GM12878 (cell line): ENCODE measurements around the gene TDRD7. TPM values are rescaled to one million over a fixed set of nuclear protein-coding genes. Genes with fewer than 3 reads are reported as not detected.

Source experiments
- ATAC-seq: fragments of 200-7000 bp; cut with Tn5 transposase; 3 replicates; pipeline ENCODE4 v1.9.1; 2020; ENCODE audit warnings: mild to moderate bottlenecking, moderate library complexity
- BruUV-seq: library from RNA; stranded (reverse); fragments of 400-500 nt; replicated peaks from 2 replicates; lab custom pipeline; 2021; lab: Mats Ljungman, UMichigan
- CTCF ChIA-PET: fragments of 300-600 bp; sonication (Branson Sonifier 250); formaldehyde crosslinking; extraction: SDS; loops from one replicate; lab custom pipeline; 2021; ENCODE audit warnings: inconsistent platforms; lab: Yijun Ruan, JAX
- POLR2A ChIA-PET: fragments of 350-600 bp; formaldehyde crosslinking; extraction: SDS; loops from one replicate; lab custom pipeline; 2021; ENCODE audit warnings: inconsistent platforms; lab: Charles Lee
- RAD21 ChIA-PET: fragments of 300-600 bp; sonication (Branson Sonifier 250); formaldehyde crosslinking; loops from one replicate; lab custom pipeline; 2023; ENCODE audit warnings: antibody characterized with exemption; ENCODE audit not compliant: unreplicated experiment; lab: Charles Lee
- SMC1A ChIA-PET: fragments of 300-600 bp; sonication (Branson Sonifier 250); formaldehyde crosslinking; loops from one replicate; lab custom pipeline; 2023; ENCODE audit not compliant: unreplicated experiment, uncharacterized antibody; lab: Charles Lee
- DNase-seq: peaks from one replicate; pipeline ENCODE4 v3.0.0-alpha.2; 2011; ENCODE audit warnings: low read depth, low spot score
- FAIRE-seq: peaks from 3 replicates; lab custom pipeline; 2011; peaks lifted over from hg19 to GRCh38; lab: Jason Lieb, UNC
- H2AFZ ChIP-seq: 2 replicates; pipeline ENCODE4 v1.6.0; 2011; ENCODE audit warnings: low read depth, low read length, control low read depth; ENCODE audit not compliant: control insufficient read depth
- H3K27ac ChIP-seq: 2 replicates; pipeline ENCODE4 v1.5.1; 2011; ENCODE audit warnings: control low read depth; ENCODE audit not compliant: control insufficient read depth, insufficient read depth
- H3K27me3 ChIP-seq, 2 experiments: replicated peaks in 1 of 2; 2 replicates each; pipeline versions ENCODE4 v1.6.0 to v1.6.1; 2011; ENCODE audit warnings: low read length in 1 of 2; ENCODE audit not compliant: control insufficient read depth in 2 of 2, insufficient read depth in 2 of 2
- H3K36me3 ChIP-seq, 2 experiments: 2 replicates each; pipeline ENCODE4 v1.5.1; 2011; ENCODE audit warnings: low read length in 1 of 2; ENCODE audit not compliant: control insufficient read depth in 2 of 2, insufficient read depth in 2 of 2
- H3K4me1 ChIP-seq: 2 replicates; pipeline ENCODE4 v1.6.1; 2011; ENCODE audit warnings: mild to moderate bottlenecking, low read length, moderate library complexity, mixed read lengths; ENCODE audit not compliant: control insufficient read depth, insufficient read depth
- H3K4me2 ChIP-seq: 2 replicates; pipeline ENCODE4 v1.6.0; 2011; ENCODE audit warnings: control low read depth; ENCODE audit not compliant: control insufficient read depth, insufficient read depth
- H3K4me3 ChIP-seq: fragments of 200-600 bp; sonication (generic); 2 replicates; pipeline ENCODE4 v1.5.1; 2016
- H3K79me2 ChIP-seq: 2 replicates; pipeline ENCODE4 v1.6.0; 2011; ENCODE audit warnings: low read length; ENCODE audit not compliant: control insufficient read depth, insufficient read depth
- H3K9ac ChIP-seq: 2 replicates; pipeline ENCODE4 v1.8.0; 2011; ENCODE audit warnings: low read length, control low read depth, mixed read lengths; ENCODE audit not compliant: control insufficient read depth, insufficient read depth
- H3K9me3 ChIP-seq: replicated peaks from 3 replicates; pipeline ENCODE4 v1.5.1; 2011; ENCODE audit warnings: mild to moderate bottlenecking, low read length; ENCODE audit not compliant: control insufficient read depth, insufficient read depth
- H4K20me1 ChIP-seq: 2 replicates; pipeline ENCODE4 v1.6.0; 2011; ENCODE audit not compliant: control insufficient read depth, insufficient read depth
- WGBS: methylation state at CpG from one replicate; pipeline ENCODE4 v1.1.6; 2016; ENCODE audit warnings: low lambda C conversion rate; ENCODE audit not compliant: insufficient replicate concordance, insufficient coverage; ENCODE audit errors: missing lambda C conversion rate; 5-methylcytosine and 5-hydroxymethylcytosine counted together
- in situ Hi-C: fragments of 300-500 bp; cut with MboI; formaldehyde crosslinking; loops from 9 replicates; pipeline ENCODE4 v1.14.3; 2018; ENCODE audit warnings: mixed read lengths
- intact Hi-C: fragments of 100-400 bp; cut with micrococcal nuclease; formaldehyde crosslinking; loops from one replicate; pipeline ENCODE4 v1.14.2; 2022; ENCODE audit not compliant: unreplicated experiment
- polyA plus RNA-seq, 11 experiments: library from polyadenylated mRNA; depleted of rRNA in 4 of 11; unstranded in 6 of 11; stranded (reverse) in 5 of 11; fragments of >200 nt; fragmentation: Nextera tagmentation in 4 of 11; fragmentation: Illumina TruSeq in 1 of 11; extraction: Ambion mirVana in 4 of 11; extraction: Trizol in 1 of 11; gene quantifications; 1 replicate in 1 of 11; 2 replicates in 10 of 11; pipeline versions ENCODE4 v1.2.1 to v1.2.3, GENCODE V29; 2011 to 2016; ENCODE audit warnings: inconsistent platforms in 2 of 11, missing spikeins in 2 of 11, low read depth in 1 of 11
- total RNA-seq, 4 experiments: library from RNA; depleted of rRNA in 3 of 4; stranded (reverse); fragments of >200 nt in 3 of 4; fragmentation: Illumina TruSeq in 1 of 4; extraction: Trizol in 1 of 4; gene quantifications; 2 replicates each; pipeline versions ENCODE4 v1.2.1 to v1.2.3, GENCODE V29; 2013 to 2021
- TF ChIP-seq, protein P1 (sequence below): fragments of 450-650 bp; IDR thresholded peaks from 2 replicates; pipeline ENCODE4 v1.6.1; 2016; ENCODE audit warnings: mild to moderate bottlenecking
- TF ChIP-seq, protein P2 (sequence below): IDR thresholded peaks from 2 replicates; pipeline ENCODE4 v1.6.1; 2011; ENCODE audit warnings: low read depth, low read length, improper control_type of control experiment, borderline replicate concordance

Gene TDRD7
- total and polyA plus RNA-seq, 10 of the 15 experiments (the other 5 are each of a cell fraction or from before 2014, with no cell fraction given), result 5.7 to 26.4 (median 16.2) TPM

DNA sequence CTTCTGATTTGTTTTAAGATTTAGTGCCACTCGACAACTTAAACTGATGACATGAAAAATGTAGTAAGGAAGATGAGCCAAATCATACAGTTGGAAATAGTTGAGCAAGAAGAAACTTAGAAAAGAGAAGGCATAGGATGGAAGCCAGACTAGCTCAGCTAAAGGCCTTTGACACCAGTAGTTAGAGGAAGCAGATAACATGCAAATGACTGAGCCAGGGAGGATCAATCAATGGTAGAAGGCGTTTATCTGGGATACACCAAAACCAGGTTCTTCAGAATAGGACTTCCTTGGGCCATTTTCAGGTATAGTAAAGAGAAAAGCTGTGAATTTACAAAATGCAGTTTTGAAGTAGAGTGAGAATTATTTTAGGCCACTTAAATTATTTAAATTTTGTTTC lies 3.2 kb downstream of the TDRD7 start:
- SMC1A ChIA-PET, result interaction anchor here (1.0 to 5.3 kb wide), 11 partner anchors 14 to 200 kb away, joined by 3 to 31 read pairs (median 4); no protein-coding TSS in a partner anchor
- H3K9me3 ChIP-seq, result no peaks in the 10 kb centered on the region
- peaks cover 2% of the 10 kb centered on the region; the same call in 1 of the 2 replicates for H4K20me1 ChIP-seq
- peaks cover 15% of the 10 kb centered on the region for H3K79me2 ChIP-seq
- peaks cover 3% of the 10 kb centered on the region; the same call in 1 of the 2 replicates for H3K4me1 ChIP-seq
- BruUV-seq, result no TSS peak
- DNase-seq (no peak), ATAC-seq (no peak), FAIRE-seq (no peak)
- H3K27me3 ChIP-seq, result no peaks in the 10 kb centered on the region
- in situ Hi-C loops (no loop called here), intact Hi-C loops (no loop called here)
- H3K9ac ChIP-seq, result no peak overlapping the region
- H3K36me3 ChIP-seq, result no peaks in the 10 kb centered on the region
- POLR2A ChIA-PET, result interaction anchor here (0.8 to 2.1 kb wide), 3 partner anchors 29 to 201 kb away, joined by 3 to 5 read pairs (median 4); no protein-coding TSS in a partner anchor
- TF ChIP-seq, protein P1, sequence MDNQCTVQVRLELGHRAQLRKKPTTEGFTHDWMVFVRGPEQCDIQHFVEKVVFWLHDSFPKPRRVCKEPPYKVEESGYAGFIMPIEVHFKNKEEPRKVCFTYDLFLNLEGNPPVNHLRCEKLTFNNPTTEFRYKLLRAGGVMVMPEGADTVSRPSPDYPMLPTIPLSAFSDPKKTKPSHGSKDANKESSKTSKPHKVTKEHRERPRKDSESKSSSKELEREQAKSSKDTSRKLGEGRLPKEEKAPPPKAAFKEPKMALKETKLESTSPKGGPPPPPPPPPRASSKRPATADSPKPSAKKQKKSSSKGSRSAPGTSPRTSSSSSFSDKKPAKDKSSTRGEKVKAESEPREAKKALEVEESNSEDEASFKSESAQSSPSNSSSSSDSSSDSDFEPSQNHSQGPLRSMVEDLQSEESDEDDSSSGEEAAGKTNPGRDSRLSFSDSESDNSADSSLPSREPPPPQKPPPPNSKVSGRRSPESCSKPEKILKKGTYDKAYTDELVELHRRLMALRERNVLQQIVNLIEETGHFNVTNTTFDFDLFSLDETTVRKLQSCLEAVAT, result peak; percentile 90
- TF ChIP-seq, protein P2, sequence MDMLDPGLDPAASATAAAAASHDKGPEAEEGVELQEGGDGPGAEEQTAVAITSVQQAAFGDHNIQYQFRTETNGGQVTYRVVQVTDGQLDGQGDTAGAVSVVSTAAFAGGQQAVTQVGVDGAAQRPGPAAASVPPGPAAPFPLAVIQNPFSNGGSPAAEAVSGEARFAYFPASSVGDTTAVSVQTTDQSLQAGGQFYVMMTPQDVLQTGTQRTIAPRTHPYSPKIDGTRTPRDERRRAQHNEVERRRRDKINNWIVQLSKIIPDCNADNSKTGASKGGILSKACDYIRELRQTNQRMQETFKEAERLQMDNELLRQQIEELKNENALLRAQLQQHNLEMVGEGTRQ, result no peak
- TF ChIP-seq, all 136 proteins: peak for 1
- Histone ChIP-seq H3K4me2 (no peak overlapping the region; the same call in 1 of the 2 replicates), H2AFZ (no peak overlapping the region), H3K27ac (no peak overlapping the region), H3K4me3 (no peak overlapping the region)
- ChIA-PET CTCF (interaction anchor here (0.6 to 16.4 kb wide), 13 partner anchors 8 to 558 kb away, joined by 3 to 157 read pairs (median 5); partner anchors contain the start of genes NCBP1, TMOD1 and TSTD2), RAD21 (interaction anchor here (0.6 to 3.2 kb wide), 7 partner anchors 29 to 218 kb away, joined by 3 to 17 read pairs (median 4); partner anchors contain the start of genes NCBP1, TMOD1 and TSTD2)
- WGBS, result 72% methylated on average over 2 of the region's 2 CpGs
